Smooth muscle cell (in vitro differentiated cells): ENCODE results near the gene CACTIN. TPM values are rescaled to one million over a fixed set of nuclear protein-coding genes. Genes with fewer than 3 reads are reported as not detected.

Experiments used
- DNase-seq: peaks from one replicate; lab custom pipeline; 2025; ENCODE audit not compliant: unreplicated experiment; lab: John Stamatoyannopoulos, UW
- H2AFZ ChIP-seq: fragments of 200-600 bp; sonication (generic); 2 replicates; pipeline ENCODE4 v1.6.0; 2016; ENCODE audit warnings: antibody characterized with exemption, low read depth, mild to moderate bottlenecking
- H3F3A ChIP-seq: fragments of 200-600 bp; sonication (generic); 2 replicates; pipeline ENCODE4 v1.6.0; 2017; ENCODE audit warnings: antibody characterized with exemption, low read depth
- H3K27ac ChIP-seq: fragments of 200-600 bp; sonication (generic); 2 replicates; pipeline ENCODE4 v1.5.1; 2016; ENCODE audit warnings: low read depth, mild to moderate bottlenecking
- H3K27me3 ChIP-seq: fragments of 200-600 bp; sonication (generic); 2 replicates; pipeline ENCODE4 v1.6.1; 2016; ENCODE audit warnings: low read depth, mild to moderate bottlenecking
- H3K36me3 ChIP-seq: fragments of 200-600 bp; sonication (generic); 2 replicates; pipeline ENCODE4 v1.5.1; 2016; ENCODE audit warnings: low read depth
- H3K4me1 ChIP-seq: fragments of 200-600 bp; sonication (generic); 2 replicates; pipeline ENCODE4 v1.5.1; 2016; ENCODE audit warnings: low read depth
- H3K4me2 ChIP-seq: fragments of 200-600 bp; sonication (generic); 2 replicates; pipeline ENCODE4 v1.6.0; 2016; ENCODE audit warnings: mild to moderate bottlenecking
- H3K4me3 ChIP-seq: fragments of 200-600 bp; sonication (generic); 2 replicates; pipeline ENCODE4 v1.5.1; 2016; ENCODE audit warnings: mild to moderate bottlenecking
- H3K79me2 ChIP-seq: fragments of 200-600 bp; sonication (generic); 2 replicates; pipeline ENCODE4 v1.6.0; 2016; ENCODE audit warnings: low read depth, mild to moderate bottlenecking
- H3K9ac ChIP-seq: fragments of 200-600 bp; sonication (generic); 2 replicates; pipeline ENCODE4 v1.6.0; 2016; ENCODE audit warnings: low read depth
- H3K9me3 ChIP-seq: fragments of 200-600 bp; sonication (generic); replicated peaks from 2 replicates; pipeline ENCODE4 v1.5.1; 2016; ENCODE audit warnings: low read depth
- H4K20me1 ChIP-seq: fragments of 200-600 bp; sonication (generic); 2 replicates; pipeline ENCODE4 v1.6.0; 2016; ENCODE audit warnings: low read depth
- WGBS: methylation state at CpG from one replicate; pipeline ENCODE4 v1.1.7; 2016; ENCODE audit warnings: low lambda C conversion rate; 5-methylcytosine and 5-hydroxymethylcytosine counted together
- polyA plus RNA-seq: library from polyadenylated mRNA; unstranded; fragments of >200 nt; fragmentation: Nextera tagmentation; extraction: Ambion mirVana; gene quantifications from 2 replicates; pipeline ENCODE4 v1.2.1, GENCODE V29; 2016
- total RNA-seq: library from RNA; depleted of rRNA; stranded (reverse); fragments of >200 nt; gene quantifications from 2 replicates; pipeline ENCODE4 v1.2.3, GENCODE V29; 2014
- TF ChIP-seq, protein P1 (sequence below): fragments of 200-600 bp; sonication (generic); IDR thresholded peaks from 2 replicates; pipeline ENCODE4 v1.5.1; 2017; ENCODE audit warnings: borderline replicate concordance, mild to moderate bottlenecking, antibody characterized with exemption; ENCODE audit not compliant: insufficient read depth, poor library complexity, severe bottlenecking

The CACTIN gene
- total and polyA plus RNA-seq, 2 experiments from 2014 or later = 16.7 to 22.5 TPM

DNA sequence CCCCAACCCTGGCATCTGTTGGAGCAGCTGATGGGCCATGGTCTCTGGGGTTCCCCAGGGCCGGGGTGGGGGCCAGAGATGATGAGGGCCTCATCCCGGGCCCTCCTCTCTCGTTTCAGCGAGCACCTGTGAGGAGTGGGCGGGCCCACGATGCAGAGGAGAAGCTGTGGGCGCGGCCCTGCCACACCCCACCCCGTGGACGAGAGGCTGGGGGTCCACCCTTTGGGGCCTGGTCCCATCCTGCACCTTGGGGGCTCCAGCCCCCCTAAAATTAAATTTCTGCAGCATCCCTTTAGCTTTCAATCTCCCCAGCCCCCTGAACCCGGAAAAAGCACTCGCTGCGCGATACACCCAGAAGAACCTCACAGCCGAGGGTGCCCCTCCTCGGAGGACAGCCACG is 48.2 kb downstream of the CACTIN start:
- H3K4me2 ChIP-seq = no peak overlapping the region
- H2AFZ ChIP-seq = no peak overlapping the region
- H3K36me3 ChIP-seq = no peaks in the 10 kb centered on the region
- peaks cover 10% of the 10 kb centered on the region for H3K4me1 ChIP-seq
- no peaks in the 10 kb centered on the region for H3K79me2 ChIP-seq
- TF ChIP-seq, protein P1, sequence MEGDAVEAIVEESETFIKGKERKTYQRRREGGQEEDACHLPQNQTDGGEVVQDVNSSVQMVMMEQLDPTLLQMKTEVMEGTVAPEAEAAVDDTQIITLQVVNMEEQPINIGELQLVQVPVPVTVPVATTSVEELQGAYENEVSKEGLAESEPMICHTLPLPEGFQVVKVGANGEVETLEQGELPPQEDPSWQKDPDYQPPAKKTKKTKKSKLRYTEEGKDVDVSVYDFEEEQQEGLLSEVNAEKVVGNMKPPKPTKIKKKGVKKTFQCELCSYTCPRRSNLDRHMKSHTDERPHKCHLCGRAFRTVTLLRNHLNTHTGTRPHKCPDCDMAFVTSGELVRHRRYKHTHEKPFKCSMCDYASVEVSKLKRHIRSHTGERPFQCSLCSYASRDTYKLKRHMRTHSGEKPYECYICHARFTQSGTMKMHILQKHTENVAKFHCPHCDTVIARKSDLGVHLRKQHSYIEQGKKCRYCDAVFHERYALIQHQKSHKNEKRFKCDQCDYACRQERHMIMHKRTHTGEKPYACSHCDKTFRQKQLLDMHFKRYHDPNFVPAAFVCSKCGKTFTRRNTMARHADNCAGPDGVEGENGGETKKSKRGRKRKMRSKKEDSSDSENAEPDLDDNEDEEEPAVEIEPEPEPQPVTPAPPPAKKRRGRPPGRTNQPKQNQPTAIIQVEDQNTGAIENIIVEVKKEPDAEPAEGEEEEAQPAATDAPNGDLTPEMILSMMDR = no peak
- no peak overlapping the region for H3K4me3 ChIP-seq
- no peak overlapping the region for H3K27ac ChIP-seq
- no peak for DNase-seq
- no peak overlapping the region for H3K9ac ChIP-seq
- no peaks in the 10 kb centered on the region for H3K27me3 ChIP-seq
- H4K20me1 ChIP-seq = peaks cover 44% of the 10 kb centered on the region
- peaks cover 38% of the 10 kb centered on the region for H3F3A ChIP-seq
- no peaks in the 10 kb centered on the region for H3K9me3 ChIP-seq
- 78% methylated on average over 17 of the region's 17 CpGs for WGBS

DNA sequence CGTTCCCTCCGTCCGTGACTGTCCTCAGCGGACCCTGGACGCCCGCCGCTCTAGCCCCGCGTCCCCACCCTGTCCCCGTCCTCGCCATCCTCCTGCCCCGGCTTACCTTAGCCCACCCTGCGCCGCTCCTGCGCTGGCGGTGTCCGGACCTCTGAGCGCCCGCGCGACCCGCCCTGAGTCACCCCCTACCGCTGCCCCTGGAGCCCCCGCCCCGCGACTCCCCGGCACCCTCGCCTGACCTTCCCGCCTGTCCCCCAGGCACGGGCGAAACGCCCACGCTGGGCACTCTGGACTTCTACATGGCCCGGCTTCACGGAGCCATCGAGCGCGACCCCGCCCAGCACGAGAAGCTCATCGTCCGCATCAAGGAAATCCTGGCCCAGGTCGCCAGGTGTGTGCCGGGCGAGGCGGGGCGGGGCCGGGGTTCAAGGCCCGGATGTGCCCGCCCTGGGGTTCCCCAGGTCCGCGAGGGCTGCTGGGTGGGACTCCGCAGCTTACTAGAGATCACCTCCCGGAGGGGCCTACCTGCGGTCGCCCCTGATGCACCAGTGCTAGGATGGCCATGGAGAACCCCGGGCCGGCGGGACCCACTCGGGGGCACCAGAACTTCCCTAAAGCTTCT is 48.8 kb downstream of the CACTIN start:
- Histone ChIP-seq H3K4me3 (peak overlapping the region; percentile 47), H3K9me3 (no peaks in the 10 kb centered on the region), H3K9ac (no peak overlapping the region), H3K4me2 (peak overlapping the region; percentile 96), H2AFZ (no peak overlapping the region), H3F3A (peaks cover 38% of the 10 kb centered on the region), H3K27ac (no peak overlapping the region), H3K79me2 (no peaks in the 10 kb centered on the region), H3K4me1 (peaks cover 10% of the 10 kb centered on the region), H3K27me3 (no peaks in the 10 kb centered on the region), H4K20me1 (peaks cover 45% of the 10 kb centered on the region), H3K36me3 (no peaks in the 10 kb centered on the region)
- 17% methylated on average over 41 of the region's 60 CpGs for WGBS
- TF ChIP-seq, protein P1 = no peak
- DNase-seq = no peak

DNA sequence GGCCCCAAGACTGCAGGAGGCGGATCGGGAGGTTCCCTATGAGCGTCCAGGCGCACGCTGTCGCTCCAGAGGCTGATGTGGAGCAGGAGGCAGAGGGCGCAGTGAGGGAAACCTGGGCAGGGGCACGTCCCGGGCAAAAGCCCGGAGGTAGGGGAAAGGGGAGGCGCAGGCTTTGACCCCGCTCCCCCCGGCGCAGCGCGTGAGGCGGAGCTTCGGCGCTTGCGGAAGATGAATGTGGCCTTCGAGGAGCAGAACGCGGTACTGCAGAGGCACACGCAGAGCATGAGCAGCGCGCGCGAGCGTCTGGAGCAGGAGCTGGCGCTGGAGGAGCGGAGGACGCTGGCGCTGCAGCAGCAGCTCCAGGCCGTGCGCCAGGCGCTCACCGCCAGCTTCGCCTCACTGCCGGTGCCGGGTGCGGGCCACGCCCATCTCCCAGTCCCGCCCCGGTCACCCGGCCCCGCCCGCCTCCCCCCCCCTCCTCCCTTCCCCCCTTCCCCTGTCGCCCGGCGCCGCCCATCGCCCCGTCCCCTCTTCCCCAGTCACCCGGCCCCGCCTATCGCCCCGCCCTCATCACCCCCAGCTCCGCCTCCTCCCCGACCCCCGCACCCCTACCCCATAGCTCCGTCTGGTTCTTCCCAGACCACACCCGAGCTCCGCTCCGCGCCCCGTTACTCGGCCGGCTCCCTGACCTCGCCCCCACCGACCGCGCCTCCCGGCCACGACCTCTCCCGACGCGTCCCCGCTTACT is 49.7 kb downstream of the CACTIN start:
- DNase-seq = peak; percentile 42
- H3K79me2 ChIP-seq = no peaks in the 10 kb centered on the region
- peak overlapping the region; percentile 96 for H3K4me2 ChIP-seq
- WGBS = 8% methylated on average over 38 of the region's 78 CpGs
- no peak overlapping the region for H3K27ac ChIP-seq
- H3K9me3 ChIP-seq = no peaks in the 10 kb centered on the region
- peaks cover 45% of the 10 kb centered on the region for H4K20me1 ChIP-seq
- H3K4me1 ChIP-seq = peaks cover 14% of the 10 kb centered on the region
- no peak overlapping the region for H3K9ac ChIP-seq
- no peaks in the 10 kb centered on the region for H3K27me3 ChIP-seq
- TF ChIP-seq, protein P1 = no peak
- H3K36me3 ChIP-seq = no peaks in the 10 kb centered on the region
- H3F3A ChIP-seq = peaks cover 38% of the 10 kb centered on the region
- H2AFZ ChIP-seq = no peak overlapping the region
- peak overlapping the region; percentile 47 for H3K4me3 ChIP-seq
